ENCODE measurements around the gene LYZL1.

The LYZL1 gene

DNA sequence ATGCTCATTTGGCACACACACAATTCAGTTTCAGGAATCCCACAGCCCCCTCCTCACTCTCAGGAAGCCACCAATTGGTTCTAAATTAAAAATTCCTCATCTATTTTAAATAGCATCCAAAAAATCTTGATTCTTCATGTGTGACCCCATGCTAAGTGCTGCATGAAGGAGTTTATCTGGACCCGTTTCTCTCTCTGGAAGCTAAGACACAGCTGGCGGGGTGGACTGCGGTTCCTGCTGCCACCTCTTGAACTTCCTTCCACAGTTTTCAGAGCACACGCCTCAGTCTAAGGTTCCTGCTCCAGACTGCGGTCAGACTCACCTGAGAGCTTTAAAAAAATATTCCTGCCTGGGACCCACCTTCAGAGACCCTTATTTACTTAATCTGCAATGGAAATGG is 34.5 kb downstream of the LYZL1 start:
- no peak for TF ChIP-seq POLR2A (IDR thresholded peaks at IDR 0.05; ENCODE audit: extremely low read depth, insufficient read length)
- TF ChIP-seq, protein P1, sequence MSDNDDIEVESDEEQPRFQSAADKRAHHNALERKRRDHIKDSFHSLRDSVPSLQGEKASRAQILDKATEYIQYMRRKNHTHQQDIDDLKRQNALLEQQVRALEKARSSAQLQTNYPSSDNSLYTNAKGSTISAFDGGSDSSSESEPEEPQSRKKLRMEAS (IDR thresholded peaks at IDR 0.05; ENCODE audit: low read depth, low read length), result no peak
- no peak for TF ChIP-seq MYC (IDR thresholded peaks at IDR 0.05; ENCODE audit: low read depth, low read length)
- TF ChIP-seq CTCF (IDR thresholded peaks at IDR 0.05; ENCODE audit: low read depth, low read length), result no peak
- DNase-seq (ENCODE audit: low read depth), result no peak
- H3K4me3 ChIP-seq (ENCODE audit: low read depth, low read length), result no peak overlapping the region

- no peak for DNase-seq (ENCODE audit: low read depth)
- no peak overlapping the region for H3K4me3 ChIP-seq (ENCODE audit: low read depth, low read length)
- TF ChIP-seq MYC (IDR thresholded peaks at IDR 0.05; ENCODE audit: low read depth, low read length) (no peak), POLR2A (IDR thresholded peaks at IDR 0.05; ENCODE audit: extremely low read depth, insufficient read length) (no peak), CTCF (IDR thresholded peaks at IDR 0.05; ENCODE audit: low read depth, low read length) (no peak)
- TF ChIP-seq, protein P1 (IDR thresholded peaks at IDR 0.05; ENCODE audit: low read depth, low read length), result no peak
Measured at GRCh38 chr10:29324220-29324841, 35.5 kb downstream of the LYZL1 start.

DNA sequence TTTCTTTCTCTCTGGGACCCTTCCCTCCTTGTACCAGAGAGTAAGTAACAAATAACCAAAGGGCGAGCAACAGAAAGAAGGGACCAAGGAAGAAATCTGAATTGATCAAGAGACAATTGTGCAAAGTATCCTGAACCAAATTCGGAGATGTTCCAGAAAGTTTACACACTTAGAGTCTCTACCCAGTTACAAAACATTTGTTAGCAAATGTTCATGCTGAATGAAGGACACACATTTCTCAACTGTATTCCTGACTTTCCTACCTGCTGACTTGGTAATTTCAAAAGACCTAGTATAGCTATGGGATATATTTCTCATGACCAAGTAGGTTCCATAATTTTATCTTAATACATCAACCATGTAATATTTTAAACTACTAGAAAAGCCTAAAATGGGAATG is 37.4 kb downstream of the LYZL1 start:
- H3K4me3 ChIP-seq (ENCODE audit: low read depth, low read length), result no peak overlapping the region
- no peak for DNase-seq (ENCODE audit: low read depth)
- no peak for TF ChIP-seq CTCF (IDR thresholded peaks at IDR 0.05; ENCODE audit: low read depth, low read length)
- no peak for TF ChIP-seq POLR2A (IDR thresholded peaks at IDR 0.05; ENCODE audit: extremely low read depth, insufficient read length)

- TF ChIP-seq, protein P1 (IDR thresholded peaks at IDR 0.05; ENCODE audit: low read depth, low read length), result no peak
- TF ChIP-seq CTCF (IDR thresholded peaks at IDR 0.05; ENCODE audit: low read depth, low read length), result no peak
- TF ChIP-seq MYC (IDR thresholded peaks at IDR 0.05; ENCODE audit: low read depth, low read length), result no peak
- no peak for TF ChIP-seq POLR2A (IDR thresholded peaks at IDR 0.05; ENCODE audit: extremely low read depth, insufficient read length)
- no peak for DNase-seq (ENCODE audit: low read depth)
- no peak overlapping the region for H3K4me3 ChIP-seq (ENCODE audit: low read depth, low read length)
Measured at GRCh38 chr10:29326886-29327745, 38.2 kb downstream of the LYZL1 start.

DNA sequence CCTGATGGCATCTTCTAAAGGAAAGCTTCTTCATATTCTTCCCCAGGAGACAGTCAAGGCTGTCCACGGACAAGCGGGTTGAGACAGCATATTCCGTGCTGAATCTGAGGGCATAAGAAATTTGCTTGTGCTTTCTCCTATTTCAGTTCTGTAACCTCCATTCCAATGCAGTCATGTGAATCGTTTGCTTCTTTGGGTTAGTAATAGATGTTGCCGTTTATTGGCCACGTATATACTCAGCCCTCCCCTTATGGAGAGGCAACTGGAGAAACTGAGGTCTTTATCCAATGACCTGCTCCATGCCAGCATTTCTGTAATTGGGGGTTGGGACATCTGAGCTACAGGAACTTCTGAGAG is 38.9 kb downstream of the LYZL1 start:
- TF ChIP-seq MYC (IDR thresholded peaks at IDR 0.05; ENCODE audit: low read depth, low read length) (no peak), POLR2A (IDR thresholded peaks at IDR 0.05; ENCODE audit: extremely low read depth, insufficient read length) (no peak)
- no peak overlapping the region for H3K4me3 ChIP-seq (ENCODE audit: low read depth, low read length)
- no peak for DNase-seq (ENCODE audit: low read depth)

DNA sequence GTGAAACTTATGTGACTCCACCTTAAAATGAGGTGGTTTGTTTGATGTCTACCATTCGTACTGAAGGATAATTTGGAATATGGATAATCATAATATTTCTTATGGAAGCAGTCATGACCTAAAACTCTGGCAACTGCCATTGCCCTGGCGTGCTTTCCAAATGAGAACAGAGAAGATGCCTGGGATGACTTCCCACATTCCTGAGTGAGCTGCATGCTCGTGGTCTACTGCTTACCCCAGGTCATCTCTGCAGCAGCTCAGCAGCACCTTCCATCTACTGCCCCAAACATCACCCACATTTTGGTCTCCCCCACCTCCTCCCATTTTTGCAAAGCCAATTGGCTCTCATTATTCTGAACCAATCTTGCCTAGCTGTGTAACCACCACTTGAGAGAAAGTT is 40.1 kb downstream of the LYZL1 start:
- H3K4me3 ChIP-seq (ENCODE audit: low read depth, low read length), result no peak overlapping the region
- TF ChIP-seq POLR2A (IDR thresholded peaks at IDR 0.05; ENCODE audit: extremely low read depth, insufficient read length) (no peak), CTCF (IDR thresholded peaks at IDR 0.05; ENCODE audit: low read depth, low read length) (no peak), MYC (IDR thresholded peaks at IDR 0.05; ENCODE audit: low read depth, low read length) (no peak)
- TF ChIP-seq, protein P1 (IDR thresholded peaks at IDR 0.05; ENCODE audit: low read depth, low read length), result no peak
- no peak for DNase-seq (ENCODE audit: low read depth)

Measured in NB4 (cell line).